ENCODE measurements around the gene SLC13A3. TPM values are rescaled to one million over a fixed set of nuclear protein-coding genes. Genes with fewer than 3 reads are reported as not detected.

Gene SLC13A3
- total and polyA plus RNA-seq, 4 donors: 1.5 to 10.7 (median 8.3) TPM

GRCh38 chr20:46639587-46639986 is 11.7 kb downstream of the SLC13A3 start:
- DNase-seq (ENCODE audit: low spot score): no peak
- WGBS: 93% methylated on average over 3 of the region's 3 CpGs
- Histone ChIP-seq H3K27me3 (ENCODE audit: control insufficient read depth in 4 of 4, insufficient read depth in 4 of 4, low read length in 3 of 4) (no peaks in the 10 kb centered on the region), H3K9me3 (ENCODE audit: control insufficient read depth in 4 of 4, low read length in 3 of 4) (no peaks in the 10 kb centered on the region), H3K36me3 (ENCODE audit: control insufficient read depth in 4 of 4, insufficient read depth in 3 of 4, low read depth in 1 of 4, low read length in 3 of 4) (no peaks in the 10 kb centered on the region), H3K9ac (ENCODE audit: low read depth in 1 of 2, low read length in 2 of 2) (no peak overlapping the region), H3K27ac (ENCODE audit: low read depth in 1 of 2, low read length in 2 of 2) (no peak overlapping the region), H3K4me3 (ENCODE audit: low read depth in 1 of 3, low read length in 3 of 3) (no peak overlapping the region), H3K4me1 (ENCODE audit: control insufficient read depth in 4 of 4, insufficient read depth in 4 of 4, low read length in 3 of 4) (peaks cover 3 to 19% (median 14%) of the 10 kb centered on the region in 4 donors)
- TF ChIP-seq REST (IDR thresholded peaks at IDR 0.05): no peak
- no peak for TF ChIP-seq TAF1 (conservative IDR thresholded peaks at IDR 0.05)
- TF ChIP-seq HNF4A (conservative IDR thresholded peaks at IDR 0.05): no peak

GRCh38 chr20:46638898-46639274 is 12.4 kb downstream of the SLC13A3 start:
- 88% methylated on average over 4 of the region's 4 CpGs for WGBS
- no peaks in the 10 kb centered on the region for H3K36me3 ChIP-seq (ENCODE audit: control insufficient read depth in 4 of 4, insufficient read depth in 3 of 4, low read depth in 1 of 4, low read length in 3 of 4)
- H3K4me1 ChIP-seq (ENCODE audit: control insufficient read depth in 4 of 4, insufficient read depth in 4 of 4, low read length in 3 of 4): peaks cover 3 to 19% (median 14%) of the 10 kb centered on the region in 4 donors
- H3K27ac ChIP-seq (ENCODE audit: low read depth in 1 of 2, low read length in 2 of 2): no peak overlapping the region
- no peaks in the 10 kb centered on the region for H3K27me3 ChIP-seq (ENCODE audit: control insufficient read depth in 4 of 4, insufficient read depth in 4 of 4, low read length in 3 of 4)
- DNase-seq (ENCODE audit: low spot score): no peak
- H3K4me3 ChIP-seq (ENCODE audit: low read depth in 1 of 3, low read length in 3 of 3): no peak overlapping the region
- no peaks in the 10 kb centered on the region for H3K9me3 ChIP-seq (ENCODE audit: control insufficient read depth in 4 of 4, low read length in 3 of 4)
- no peak for TF ChIP-seq RXRA (IDR thresholded peaks at IDR 0.05)
- TF ChIP-seq RAD21 (IDR thresholded peaks at IDR 0.05): no peak
- TF ChIP-seq REST (IDR thresholded peaks at IDR 0.05): no peak
- no peak for TF ChIP-seq CTCF (IDR thresholded peaks at IDR 0.05; ENCODE audit: low read depth, low read length, missing input control)
- no peak for TF ChIP-seq TAF1 (conservative IDR thresholded peaks at IDR 0.05)
- no peak for TF ChIP-seq HNF4A (conservative IDR thresholded peaks at IDR 0.05)
- TF ChIP-seq NR2F2 (IDR thresholded peaks at IDR 0.05): no peak
- TF ChIP-seq EGR1 (IDR thresholded peaks at IDR 0.05; ENCODE audit: low read depth in 2 of 2): no peak
- no peak overlapping the region for H3K9ac ChIP-seq (ENCODE audit: low read depth in 1 of 2, low read length in 2 of 2)

Data from liver (tissue), 9 donors.